Stimulated activated CD4-positive, alpha-beta T cell treated with anti-CD3 and anti-CD28 coated beads, Interleukin-4, amount 100 ng/mL, for 24 hours (primary cell): ENCODE data around the gene ERAP2.

Source experiments
- DNase-seq: peaks from one replicate; pipeline ENCODE4 v3.0.0-alpha.2; 2020

ERAP2 gene

DNA sequence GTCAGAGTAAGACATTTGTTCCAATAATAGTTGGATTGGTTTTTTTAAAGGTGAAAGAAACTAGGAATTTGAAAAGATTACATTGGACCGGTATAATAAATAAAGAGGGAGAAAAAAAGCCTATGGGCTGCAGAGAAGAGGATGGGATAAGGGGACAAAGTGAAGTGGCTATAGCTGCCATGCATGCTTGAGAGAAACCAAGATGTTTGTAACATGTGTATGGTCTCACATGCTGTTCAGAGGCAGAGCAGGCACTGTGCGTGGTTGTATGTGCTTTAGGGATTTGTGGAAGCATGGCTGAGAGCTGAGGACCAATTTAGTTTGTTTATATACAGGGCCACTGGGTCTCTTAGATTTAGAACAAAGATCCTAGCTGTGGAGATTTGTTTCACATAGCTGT lies 92.3 kb downstream of the ERAP2 start:
- no peak for DNase-seq
